Measurements from ENCODE around the gene CLCN7. TPM values are rescaled to one million over a fixed set of nuclear protein-coding genes. Genes with fewer than 3 reads are reported as not detected.

CLCN7 gene
- total RNA-seq, 1 experiment from 2014 or later = 64.0 TPM

DNA sequence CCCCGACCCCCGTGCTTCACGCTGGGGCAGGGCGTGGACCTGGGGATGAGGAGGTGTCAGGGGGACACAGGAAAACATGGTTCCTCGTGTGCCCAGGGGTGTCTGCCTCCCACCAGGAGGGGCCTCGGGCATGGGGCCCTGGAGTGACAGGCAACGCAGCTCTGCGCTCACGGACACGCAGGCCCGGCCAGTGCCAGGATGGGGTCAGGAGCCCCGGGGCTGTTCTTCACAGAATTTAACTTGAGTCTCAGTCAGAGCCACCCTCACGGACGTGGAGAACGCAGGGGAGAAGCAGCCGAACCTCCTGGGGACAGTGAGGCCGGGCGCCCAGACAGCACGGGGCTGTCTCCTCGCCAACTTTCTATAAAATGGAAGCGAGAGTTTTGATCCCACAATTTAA is 77.0 kb downstream of the CLCN7 start:
- no peaks in the 10 kb centered on the region for H3K9me2 ChIP-seq (ENCODE audit: insufficient read depth)
- H3K27me3 ChIP-seq (ENCODE audit: insufficient read depth, low read length) = no peaks in the 10 kb centered on the region
- no peak overlapping the region for H3K4me3 ChIP-seq (replicated peaks in 1 of 2; ENCODE audit: low read depth in 1 of 2, low read length in 2 of 2)
- ChIA-PET CTCF (no interaction called here), POLR2A (no interaction called here), RAD21 (ENCODE audit: low non-redundant PET in 1 of 2, low total read pairs in 2 of 2, uncharacterized antibody in 2 of 2, unreplicated experiment in 2 of 2) (no interaction called here)
- DNase-seq (ENCODE audit: low read depth, low spot score) (no peak), ATAC-seq (no peak)
- intact Hi-C loops (cut with micrococcal nuclease) = no loop called here
- H3K4me2 ChIP-seq (ENCODE audit: low read length) = no peak overlapping the region
- no peaks in the 10 kb centered on the region; a peak in 1 of 4 replicates for H3K36me3 ChIP-seq (ENCODE audit: control insufficient read depth in 1 of 2, insufficient read depth in 2 of 2, low read length in 2 of 2)
- no peak overlapping the region for H3K27ac ChIP-seq (ENCODE audit: low read depth, low read length)
- H3K9ac ChIP-seq (ENCODE audit: low read length) = no peak overlapping the region
- no peaks in the 10 kb centered on the region for H4K20me1 ChIP-seq (ENCODE audit: insufficient read depth)
- TF ChIP-seq CBX3 (IDR thresholded peaks at IDR 0.05; ENCODE audit: low read depth) (no peak), JUND (IDR thresholded peaks at IDR 0.05) (no peak), CEBPB (IDR thresholded peaks at IDR 0.05; ENCODE audit: low read depth) (no peak), TCF7L2 (IDR thresholded peaks at IDR 0.05; ENCODE audit: borderline replicate concordance, extremely low read depth, insufficient read depth, insufficient read length) (no peak), CTCF (IDR thresholded peaks at IDR 0.05 in 2 of 3, conservative IDR thresholded peaks at IDR 0.05 in 1 of 3; ENCODE audit: borderline replicate concordance in 1 of 3, insufficient read depth in 1 of 3, low read depth in 2 of 3, low read length in 2 of 3) (no peak), ZNF274 (IDR thresholded peaks at IDR 0.05; ENCODE audit: low read depth, low read length) (no peak), POLR2A (IDR thresholded peaks at IDR 0.05; ENCODE audit: borderline replicate concordance, extremely low read depth, insufficient read depth, insufficient read length) (no peak)
- H2AFZ ChIP-seq (ENCODE audit: low read depth, low read length, poor library complexity, severe bottlenecking) = no peak overlapping the region
- no peaks in the 10 kb centered on the region for H3K4me1 ChIP-seq (ENCODE audit: control insufficient read depth in 1 of 2, insufficient read depth in 2 of 2, low read length in 2 of 2)
- BruUV-seq (replicated peaks) = no TSS peak
- H3K79me2 ChIP-seq (ENCODE audit: insufficient read depth, low read length) = no peaks in the 10 kb centered on the region
- H3K9me3 ChIP-seq (ENCODE audit: control insufficient read depth in 1 of 2, insufficient read depth in 1 of 2, low read depth in 1 of 2, low read length in 2 of 2) = no peaks in the 10 kb centered on the region

DNA sequence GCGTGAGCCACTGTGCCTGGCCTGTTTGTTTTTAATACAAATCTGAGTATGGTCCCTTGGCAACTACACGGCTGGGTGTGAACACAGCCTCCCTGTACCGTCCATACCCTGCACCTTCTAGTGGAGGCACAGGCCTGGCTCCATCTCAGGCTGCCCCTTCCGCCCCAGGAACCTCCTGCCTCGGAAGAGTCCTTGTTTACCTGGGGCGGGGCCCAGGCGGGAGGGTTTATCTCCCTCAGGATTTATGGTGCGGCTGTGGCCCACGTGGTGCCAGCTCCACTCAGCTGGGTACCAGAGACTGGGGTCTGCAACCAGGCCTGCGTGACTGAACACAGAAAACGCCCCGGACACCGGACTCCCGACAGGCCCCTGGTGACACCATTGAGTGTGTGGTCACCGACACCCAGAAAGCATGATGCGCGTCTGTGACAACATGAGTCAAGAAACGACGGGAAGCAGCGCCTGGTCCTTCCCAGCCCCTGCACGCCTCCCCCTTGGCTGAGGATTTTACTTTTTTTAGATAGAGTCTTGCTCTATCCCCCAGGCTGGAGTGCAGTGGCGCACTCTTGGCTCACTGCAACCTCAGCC is 79.3 kb downstream of the CLCN7 start:
- H3K9me2 ChIP-seq (ENCODE audit: insufficient read depth) = no peaks in the 10 kb centered on the region
- no peaks in the 10 kb centered on the region for H3K79me2 ChIP-seq (ENCODE audit: insufficient read depth, low read length)
- H3K9ac ChIP-seq (ENCODE audit: low read length) = no peak overlapping the region
- no peaks in the 10 kb centered on the region for H3K4me1 ChIP-seq (ENCODE audit: control insufficient read depth in 1 of 2, insufficient read depth in 2 of 2, low read length in 2 of 2)
- no peak overlapping the region for H3K27ac ChIP-seq (ENCODE audit: low read depth, low read length)
- DNase-seq (ENCODE audit: low read depth, low spot score) = no peak
- TF ChIP-seq, protein P1, sequence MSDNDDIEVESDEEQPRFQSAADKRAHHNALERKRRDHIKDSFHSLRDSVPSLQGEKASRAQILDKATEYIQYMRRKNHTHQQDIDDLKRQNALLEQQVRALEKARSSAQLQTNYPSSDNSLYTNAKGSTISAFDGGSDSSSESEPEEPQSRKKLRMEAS (IDR thresholded peaks at IDR 0.05) = no peak
- TF ChIP-seq FOSL1 (IDR thresholded peaks at IDR 0.05; ENCODE audit: low read depth) = no peak
- intact Hi-C loops (cut with micrococcal nuclease) = no loop called here
- no TSS peak for BruUV-seq (replicated peaks)
- H3K9me3 ChIP-seq (ENCODE audit: control insufficient read depth in 1 of 2, insufficient read depth in 1 of 2, low read depth in 1 of 2, low read length in 2 of 2) = no peaks in the 10 kb centered on the region
- ChIA-PET CTCF (no interaction called here), POLR2A (no interaction called here), RAD21 (ENCODE audit: low non-redundant PET in 1 of 2, low total read pairs in 2 of 2, uncharacterized antibody in 2 of 2, unreplicated experiment in 2 of 2) (no interaction called here)
- no peaks in the 10 kb centered on the region for H4K20me1 ChIP-seq (ENCODE audit: insufficient read depth)
- no peak overlapping the region for H2AFZ ChIP-seq (ENCODE audit: low read depth, low read length, poor library complexity, severe bottlenecking)
- no peaks in the 10 kb centered on the region; a peak in 1 of 4 replicates for H3K36me3 ChIP-seq (ENCODE audit: control insufficient read depth in 1 of 2, insufficient read depth in 2 of 2, low read length in 2 of 2)
- no peak overlapping the region for H3K4me2 ChIP-seq (ENCODE audit: low read length)
- ATAC-seq = no peak
- no peaks in the 10 kb centered on the region for H3K27me3 ChIP-seq (ENCODE audit: insufficient read depth, low read length)
- H3K4me3 ChIP-seq (replicated peaks in 1 of 2; ENCODE audit: low read depth in 1 of 2, low read length in 2 of 2) = no peak overlapping the region

Other genes starting within 250 kb of the CLCN7 start
- not detected for gene TPSG1, start 249.8 kb downstream of the CLCN7 start, total RNA-seq (2021; ENCODE audit: unreplicated experiment)
- not detected for gene TPSB2, start 244.8 kb downstream of the CLCN7 start, total RNA-seq (2021; ENCODE audit: unreplicated experiment)
- 0.25 TPM for gene TPSAB1, start 234.3 kb downstream of the CLCN7 start, total RNA-seq (2021; ENCODE audit: unreplicated experiment)
- not detected for gene TPSD1, start 219.0 kb downstream of the CLCN7 start, total RNA-seq (2021; ENCODE audit: unreplicated experiment)
- gene UBE2I, start 165.4 kb downstream of the CLCN7 start, total RNA-seq (2021; ENCODE audit: unreplicated experiment) = 212 TPM
- 44.7 TPM for gene BAIAP3, start 141.4 kb downstream of the CLCN7 start, total RNA-seq (2021; ENCODE audit: unreplicated experiment)
- 52.7 TPM for gene TSR3, start 123.2 kb downstream of the CLCN7 start, total RNA-seq (2021; ENCODE audit: unreplicated experiment)
- gene GNPTG, start 123.1 kb downstream of the CLCN7 start, total RNA-seq (2021; ENCODE audit: unreplicated experiment) = 35.2 TPM
- gene UNKL, start 60.3 kb downstream of the CLCN7 start, total RNA-seq (2021; ENCODE audit: unreplicated experiment) = 24.9 TPM
- gene UQCC4, start 54.3 kb downstream of the CLCN7 start, total RNA-seq (2021; ENCODE audit: unreplicated experiment) = 22.6 TPM
- not detected for gene PERCC1, start 44.0 kb downstream of the CLCN7 start, total RNA-seq (2021; ENCODE audit: unreplicated experiment)
- gene CCDC154, start 30.5 kb downstream of the CLCN7 start, total RNA-seq (2021; ENCODE audit: unreplicated experiment) = 1.7 TPM
- gene PTX4, start 13.9 kb upstream of the CLCN7 start, total RNA-seq (2021; ENCODE audit: unreplicated experiment) = not detected
- gene TELO2, start 18.3 kb upstream of the CLCN7 start, total RNA-seq (2021; ENCODE audit: unreplicated experiment) = 74.3 TPM
- 0.22 TPM for gene TMEM204, start 58.6 kb upstream of the CLCN7 start, total RNA-seq (2021; ENCODE audit: unreplicated experiment)
- gene IFT140, start 137.0 kb upstream of the CLCN7 start, total RNA-seq (2021; ENCODE audit: unreplicated experiment) = 27.5 TPM
- 22.9 TPM for gene CRAMP1, start 137.3 kb upstream of the CLCN7 start, total RNA-seq (2021; ENCODE audit: unreplicated experiment)
- gene JPT2, start 203.3 kb upstream of the CLCN7 start, total RNA-seq (2021; ENCODE audit: unreplicated experiment) = 113 TPM
- gene MAPK8IP3, start 231.2 kb upstream of the CLCN7 start, total RNA-seq (2021; ENCODE audit: unreplicated experiment) = 75.3 TPM